ENCODE results near the gene PYGB.
"Not testable (repeated sequence)": the region's sequence is repeated elsewhere in the genome, so short reads cannot be mapped to it uniquely, and the experiment has no call there.

PYGB gene

DNA sequence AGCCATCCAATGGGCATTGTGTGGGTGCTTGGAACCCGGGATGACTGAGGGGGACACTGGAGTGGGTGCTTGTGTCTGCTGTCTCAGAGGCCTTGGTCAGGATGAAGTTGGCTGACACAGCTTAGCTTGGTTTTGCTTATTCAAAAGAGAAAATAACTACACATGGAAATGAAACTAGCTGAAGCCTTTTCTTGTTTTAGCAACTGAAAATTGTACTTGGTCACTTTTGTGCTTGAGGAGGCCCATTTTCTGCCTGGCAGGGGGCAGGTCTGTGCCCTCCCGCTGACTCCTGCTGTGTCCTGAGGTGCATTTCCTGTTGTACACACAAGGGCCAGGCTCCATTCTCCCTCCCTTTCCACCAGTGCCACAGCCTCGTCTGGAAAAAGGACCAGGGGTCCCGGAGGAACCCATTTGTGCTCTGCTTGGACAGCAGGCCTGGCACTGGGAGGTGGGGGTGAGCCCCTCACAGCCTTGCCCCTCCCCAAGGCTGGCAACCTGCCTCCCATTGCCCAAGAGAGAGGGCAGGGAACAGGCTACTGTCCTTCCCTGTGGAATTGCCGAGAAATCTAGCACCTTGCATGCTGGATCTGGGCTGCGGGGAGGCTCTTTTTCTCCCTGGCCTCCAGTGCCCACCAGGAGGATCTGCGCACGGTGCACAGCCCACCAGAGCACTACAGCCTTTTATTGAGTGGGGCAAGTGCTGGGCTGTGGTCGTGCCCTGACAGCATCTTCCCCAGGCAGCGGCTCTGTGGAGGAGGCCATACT, 49.4 kb downstream of the PYGB start:
- peak; percentile 76 for DNase-seq

DNA sequence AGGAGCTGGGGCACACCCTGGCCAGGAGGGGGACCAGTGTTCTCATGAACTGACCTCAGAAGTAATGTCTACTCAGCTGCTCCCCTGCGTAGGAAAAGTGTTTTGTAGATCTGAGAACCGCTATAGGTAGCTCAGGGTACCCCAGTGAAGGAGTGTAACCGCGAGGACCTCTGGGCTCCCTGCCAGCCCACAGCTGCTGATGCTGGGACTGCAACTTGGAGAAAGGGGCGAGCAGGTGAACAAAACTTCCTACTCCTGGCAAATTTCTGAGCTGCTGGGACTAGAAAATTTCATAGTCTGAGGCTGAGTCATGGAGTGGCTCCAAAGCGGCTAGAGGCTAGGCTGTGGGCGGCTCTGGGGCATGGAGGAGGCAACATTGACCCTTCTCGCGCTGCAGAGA, 51.9 kb downstream of the PYGB start:
- peak; percentile 11 for DNase-seq

- no peak for DNase-seq
Measured at GRCh38 chr20:25300496-25301170, 52.7 kb downstream of the PYGB start.

GRCh38 chr20:25301357-25301920, 53.6 kb downstream of the PYGB start:
- DNase-seq: no peak

GRCh38 chr20:25302596-25302995, 54.7 kb downstream of the PYGB start:
- no peak for DNase-seq

DNA sequence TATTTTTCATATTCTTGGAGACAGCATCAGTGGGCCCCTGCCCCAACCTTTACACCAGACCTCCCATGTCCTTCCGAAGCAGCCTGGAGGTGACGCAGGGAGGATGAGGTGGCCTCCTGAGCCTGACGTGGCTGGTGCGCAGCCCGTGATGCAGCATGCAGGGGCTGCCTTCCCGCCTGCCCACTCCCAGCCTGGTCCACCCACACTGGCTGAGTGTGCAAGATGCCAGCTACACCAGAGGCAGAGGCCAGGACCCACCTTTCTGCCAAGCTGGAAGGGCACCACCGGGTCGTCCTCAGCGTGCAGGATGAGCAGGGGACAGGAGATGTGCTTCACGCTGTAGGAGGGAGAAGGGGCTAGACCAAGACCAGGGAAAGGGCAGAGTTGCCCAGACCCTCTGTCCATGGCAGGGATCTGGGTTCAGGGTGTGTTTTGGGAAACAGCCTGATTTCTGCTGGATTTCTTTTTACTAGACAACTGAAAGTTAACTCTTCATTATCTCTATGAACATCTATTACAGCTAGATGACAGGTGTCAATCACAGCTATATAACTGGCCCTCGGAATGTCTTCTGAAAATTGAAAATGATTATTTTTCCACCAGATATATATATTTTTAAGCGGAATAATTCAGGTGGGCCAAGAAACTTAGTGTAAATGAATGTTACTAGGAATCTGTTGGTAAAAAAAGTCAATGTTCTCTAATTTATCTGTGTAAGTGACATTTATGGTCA, 55.6 kb downstream of the PYGB start:
- no peak for DNase-seq

DNA sequence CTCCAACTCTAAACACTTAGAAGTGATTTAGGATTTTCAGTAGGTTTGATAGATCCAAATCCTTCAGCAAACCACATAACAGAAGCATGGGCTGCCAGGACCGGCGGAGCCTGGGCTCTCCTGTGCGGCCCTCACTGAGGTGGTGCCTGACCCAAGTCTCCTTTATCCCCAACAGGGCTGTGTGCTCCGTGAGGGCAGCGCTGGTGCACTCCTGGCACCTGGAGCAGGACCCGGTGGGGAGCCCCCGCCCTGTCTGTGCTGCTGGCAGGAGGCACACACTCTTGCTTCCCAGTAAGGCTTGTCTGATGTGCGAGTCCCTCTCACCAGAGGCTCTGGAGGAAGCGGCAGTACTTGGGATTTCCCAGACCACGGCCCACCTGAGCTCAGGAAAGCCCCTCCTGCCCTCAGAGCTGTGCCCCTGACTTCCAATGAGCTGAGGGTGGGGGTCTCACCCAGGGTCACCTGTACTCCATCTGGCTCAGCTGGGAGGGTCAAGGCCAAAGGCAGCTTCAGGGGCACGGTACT, 56.2 kb downstream of the PYGB start:
- no peak for DNase-seq

DNA sequence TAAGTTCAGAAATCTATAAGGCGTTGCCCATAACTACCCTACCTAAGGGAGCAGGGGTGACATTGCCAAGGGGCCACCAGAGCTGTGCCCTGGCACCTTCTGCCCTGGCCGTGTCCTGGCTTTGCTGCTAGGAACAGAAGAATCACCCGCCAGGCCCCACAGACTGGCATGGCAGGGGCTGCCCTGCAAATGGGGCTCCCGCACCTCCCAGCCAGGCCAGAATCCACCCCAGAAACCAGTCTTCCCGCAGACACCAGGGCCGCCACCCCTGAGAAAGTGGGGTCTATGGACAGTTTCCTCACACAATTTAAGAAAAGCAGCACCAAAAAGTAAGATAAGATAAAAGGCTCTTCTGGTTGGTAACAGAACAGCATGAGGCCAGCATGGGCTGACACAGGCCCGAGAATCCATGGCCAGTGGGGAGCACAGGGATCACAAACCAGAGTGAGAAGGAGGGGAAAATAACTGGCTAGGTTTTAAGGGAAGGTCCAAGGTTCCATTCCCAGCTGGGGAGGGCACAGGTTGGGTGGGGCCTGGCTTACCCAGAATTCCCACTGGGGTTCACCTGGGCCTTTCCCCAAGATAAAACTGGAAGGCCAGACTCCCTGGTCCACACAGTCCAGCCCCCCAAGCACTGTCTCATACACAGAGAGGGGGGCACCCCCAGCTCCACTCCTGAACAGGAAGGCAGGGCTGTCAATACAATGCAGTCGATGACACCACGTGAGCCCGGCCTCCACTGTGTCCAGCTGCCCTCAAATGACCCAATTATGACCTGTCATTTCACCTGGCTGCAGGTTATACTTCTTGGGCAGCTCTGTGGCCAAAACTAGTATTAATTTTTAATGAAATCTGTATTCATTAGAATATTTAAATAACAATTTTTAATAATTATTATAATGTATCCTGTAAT, 59.4 kb downstream of the PYGB start:
- no peak for DNase-seq

DNA sequence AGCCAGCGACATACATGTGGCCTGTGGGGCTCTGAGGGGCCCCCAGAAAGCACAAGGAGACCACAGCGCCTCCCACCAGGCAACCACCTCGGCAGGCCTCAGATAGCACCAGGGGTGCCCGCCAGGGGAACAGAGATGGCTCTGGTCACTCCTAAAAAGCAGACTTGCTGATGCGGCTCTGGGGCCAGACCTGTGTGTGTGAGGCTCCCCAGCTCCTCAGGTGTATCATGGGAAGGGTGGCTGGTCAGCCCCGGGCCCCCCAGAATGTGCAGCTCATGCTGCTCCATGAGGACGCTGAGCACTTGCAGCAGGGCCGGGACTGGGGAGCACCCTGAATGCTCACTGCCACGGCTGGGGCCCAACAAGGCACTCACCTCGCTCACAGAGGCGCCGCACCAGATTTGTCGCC, 60.2 kb downstream of the PYGB start:
- no peak for DNase-seq

GRCh38 chr20:25308671-25309394, 60.9 kb downstream of the PYGB start:
- DNase-seq: peak; percentile 15

DNA sequence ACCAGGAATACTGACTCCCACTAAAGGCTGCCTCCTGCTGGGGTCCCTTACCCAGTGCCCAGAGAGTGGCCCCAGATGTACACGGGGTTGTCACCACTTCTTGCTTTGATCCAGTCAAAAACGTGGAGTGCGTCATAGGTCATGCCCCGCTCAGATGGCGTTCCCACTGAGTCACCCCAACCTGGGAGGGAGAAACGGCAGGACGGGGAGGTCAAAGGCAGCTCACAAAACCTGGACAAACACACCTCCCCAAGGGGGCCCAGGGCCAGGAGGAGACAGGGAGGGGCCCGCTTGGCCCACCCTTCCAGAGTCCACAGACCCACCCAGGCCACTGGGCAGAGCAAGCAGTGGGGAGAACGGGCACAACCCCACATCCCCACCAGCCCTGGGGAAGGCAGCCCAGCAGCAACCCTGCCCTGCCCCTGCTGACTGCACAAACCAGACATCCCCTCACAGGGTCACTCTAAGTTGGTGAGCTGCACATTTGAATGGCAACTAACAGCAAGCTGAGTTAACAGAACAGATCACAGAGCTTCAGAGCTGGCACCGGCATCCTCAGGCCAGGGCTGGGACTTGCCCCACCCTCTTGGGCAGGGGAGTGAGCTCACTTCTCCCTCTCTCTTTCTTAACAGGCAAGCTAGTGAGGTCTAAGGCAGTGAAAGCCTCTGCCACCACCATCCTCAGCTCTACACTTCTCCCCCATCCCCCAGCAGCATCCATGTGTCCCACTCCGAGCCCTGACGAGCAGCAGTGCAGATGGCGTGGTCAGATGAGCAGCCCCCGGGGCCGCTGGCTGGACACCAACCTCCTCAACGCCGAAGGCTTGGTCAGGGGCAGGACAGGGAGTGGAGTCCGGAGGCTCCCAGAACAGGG, 61.7 kb downstream of the PYGB start:
- DNase-seq: peak; percentile 82

DNA sequence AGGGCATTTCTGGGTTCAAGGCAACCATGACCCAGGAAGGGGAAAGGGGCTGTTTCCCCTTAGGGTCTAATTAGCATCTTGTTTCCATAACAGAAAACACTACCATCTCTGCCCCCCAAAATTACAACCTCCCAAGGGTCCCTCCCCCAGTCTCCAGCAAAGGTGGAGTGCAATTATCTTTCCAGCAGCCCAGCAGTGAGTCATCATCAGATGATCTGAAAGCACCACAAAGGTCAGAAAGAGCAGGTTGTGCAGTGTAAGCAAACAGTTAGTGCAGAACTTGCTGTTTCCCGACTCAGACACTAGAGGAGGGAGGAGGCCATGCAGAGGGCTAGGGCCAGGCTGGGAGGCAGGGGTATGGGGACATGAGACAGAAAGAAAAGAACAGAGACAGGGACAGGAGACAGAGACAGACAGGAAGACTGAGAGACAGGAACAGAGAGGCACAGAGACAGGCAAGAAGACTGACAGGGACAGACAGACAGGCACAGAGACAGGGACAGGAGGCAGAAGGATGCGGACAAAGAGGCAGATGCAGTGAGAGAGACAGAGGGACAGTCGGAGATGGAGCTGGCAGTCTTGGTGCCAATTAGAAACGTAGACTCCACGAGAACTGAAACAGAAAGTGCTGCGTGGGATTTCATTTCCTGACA, 62.5 kb downstream of the PYGB start:
- peak; percentile 93 for DNase-seq

DNA sequence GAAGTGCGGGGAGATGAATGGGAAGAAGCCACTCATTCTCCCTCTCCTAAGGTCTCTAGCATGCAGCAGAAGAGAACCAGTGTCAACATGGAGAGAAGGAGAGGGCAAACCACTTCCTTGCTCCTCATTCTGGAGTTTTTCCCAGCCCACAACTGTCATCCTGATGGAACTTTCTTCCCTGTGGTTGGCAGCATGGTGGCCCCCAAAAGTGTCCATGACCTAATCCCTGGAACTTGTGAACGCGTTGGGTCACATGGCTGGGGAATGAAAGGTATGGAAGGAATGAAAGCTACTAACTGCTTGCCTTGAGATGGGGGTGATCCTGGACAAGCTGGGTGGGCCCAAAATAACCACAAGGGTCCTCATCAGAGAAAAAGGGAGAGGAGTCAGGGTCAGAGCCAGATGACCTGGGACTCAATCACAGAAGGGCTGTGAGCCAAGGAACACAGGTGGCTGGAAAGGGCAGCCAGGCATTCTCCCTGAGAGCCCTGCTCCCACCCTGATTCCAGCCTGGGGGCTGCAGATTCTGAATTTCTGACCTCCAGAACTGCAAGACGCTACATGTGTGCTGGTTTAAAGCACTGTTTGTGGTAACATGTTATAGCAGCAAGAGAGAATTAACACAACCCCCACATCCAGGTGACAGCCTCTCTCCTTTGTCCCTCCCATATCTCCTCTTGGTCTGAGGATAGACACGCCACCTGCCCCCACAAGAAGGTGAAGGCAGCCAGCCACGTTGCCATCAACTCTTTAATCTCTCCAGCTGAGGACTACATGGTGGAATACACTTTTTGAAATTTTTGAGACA, 63.2 kb downstream of the PYGB start:
- no peak for DNase-seq

- not testable (repeated sequence) for DNase-seq
Measured at GRCh38 chr20:25312716-25313115, 64.8 kb downstream of the PYGB start.

GRCh38 chr20:25313593-25313992, 65.7 kb downstream of the PYGB start:
- no peak for DNase-seq

GRCh38 chr20:25314497-25315417, 66.9 kb downstream of the PYGB start:
- no peak for DNase-seq

GRCh38 chr20:25315418-25316210, 67.7 kb downstream of the PYGB start:
- DNase-seq: no peak
